NCI-H446 (cell line): ENCODE measurements around the gene ATRX.
A peak's percentile ranks its signal among the peaks of the same experiment; 100 is the strongest.
"Not testable (repeated sequence)": the region's sequence is repeated elsewhere in the genome, so short reads cannot be mapped to it uniquely, and the experiment has no call there.

Experiments used
- DNase-seq, 2 experiments: peaks; one replicate each; lab custom pipeline; 2025; lab: John Stamatoyannopoulos, UW

Gene ATRX, protein sequence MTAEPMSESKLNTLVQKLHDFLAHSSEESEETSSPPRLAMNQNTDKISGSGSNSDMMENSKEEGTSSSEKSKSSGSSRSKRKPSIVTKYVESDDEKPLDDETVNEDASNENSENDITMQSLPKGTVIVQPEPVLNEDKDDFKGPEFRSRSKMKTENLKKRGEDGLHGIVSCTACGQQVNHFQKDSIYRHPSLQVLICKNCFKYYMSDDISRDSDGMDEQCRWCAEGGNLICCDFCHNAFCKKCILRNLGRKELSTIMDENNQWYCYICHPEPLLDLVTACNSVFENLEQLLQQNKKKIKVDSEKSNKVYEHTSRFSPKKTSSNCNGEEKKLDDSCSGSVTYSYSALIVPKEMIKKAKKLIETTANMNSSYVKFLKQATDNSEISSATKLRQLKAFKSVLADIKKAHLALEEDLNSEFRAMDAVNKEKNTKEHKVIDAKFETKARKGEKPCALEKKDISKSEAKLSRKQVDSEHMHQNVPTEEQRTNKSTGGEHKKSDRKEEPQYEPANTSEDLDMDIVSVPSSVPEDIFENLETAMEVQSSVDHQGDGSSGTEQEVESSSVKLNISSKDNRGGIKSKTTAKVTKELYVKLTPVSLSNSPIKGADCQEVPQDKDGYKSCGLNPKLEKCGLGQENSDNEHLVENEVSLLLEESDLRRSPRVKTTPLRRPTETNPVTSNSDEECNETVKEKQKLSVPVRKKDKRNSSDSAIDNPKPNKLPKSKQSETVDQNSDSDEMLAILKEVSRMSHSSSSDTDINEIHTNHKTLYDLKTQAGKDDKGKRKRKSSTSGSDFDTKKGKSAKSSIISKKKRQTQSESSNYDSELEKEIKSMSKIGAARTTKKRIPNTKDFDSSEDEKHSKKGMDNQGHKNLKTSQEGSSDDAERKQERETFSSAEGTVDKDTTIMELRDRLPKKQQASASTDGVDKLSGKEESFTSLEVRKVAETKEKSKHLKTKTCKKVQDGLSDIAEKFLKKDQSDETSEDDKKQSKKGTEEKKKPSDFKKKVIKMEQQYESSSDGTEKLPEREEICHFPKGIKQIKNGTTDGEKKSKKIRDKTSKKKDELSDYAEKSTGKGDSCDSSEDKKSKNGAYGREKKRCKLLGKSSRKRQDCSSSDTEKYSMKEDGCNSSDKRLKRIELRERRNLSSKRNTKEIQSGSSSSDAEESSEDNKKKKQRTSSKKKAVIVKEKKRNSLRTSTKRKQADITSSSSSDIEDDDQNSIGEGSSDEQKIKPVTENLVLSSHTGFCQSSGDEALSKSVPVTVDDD (N-terminal part only)

DNA sequence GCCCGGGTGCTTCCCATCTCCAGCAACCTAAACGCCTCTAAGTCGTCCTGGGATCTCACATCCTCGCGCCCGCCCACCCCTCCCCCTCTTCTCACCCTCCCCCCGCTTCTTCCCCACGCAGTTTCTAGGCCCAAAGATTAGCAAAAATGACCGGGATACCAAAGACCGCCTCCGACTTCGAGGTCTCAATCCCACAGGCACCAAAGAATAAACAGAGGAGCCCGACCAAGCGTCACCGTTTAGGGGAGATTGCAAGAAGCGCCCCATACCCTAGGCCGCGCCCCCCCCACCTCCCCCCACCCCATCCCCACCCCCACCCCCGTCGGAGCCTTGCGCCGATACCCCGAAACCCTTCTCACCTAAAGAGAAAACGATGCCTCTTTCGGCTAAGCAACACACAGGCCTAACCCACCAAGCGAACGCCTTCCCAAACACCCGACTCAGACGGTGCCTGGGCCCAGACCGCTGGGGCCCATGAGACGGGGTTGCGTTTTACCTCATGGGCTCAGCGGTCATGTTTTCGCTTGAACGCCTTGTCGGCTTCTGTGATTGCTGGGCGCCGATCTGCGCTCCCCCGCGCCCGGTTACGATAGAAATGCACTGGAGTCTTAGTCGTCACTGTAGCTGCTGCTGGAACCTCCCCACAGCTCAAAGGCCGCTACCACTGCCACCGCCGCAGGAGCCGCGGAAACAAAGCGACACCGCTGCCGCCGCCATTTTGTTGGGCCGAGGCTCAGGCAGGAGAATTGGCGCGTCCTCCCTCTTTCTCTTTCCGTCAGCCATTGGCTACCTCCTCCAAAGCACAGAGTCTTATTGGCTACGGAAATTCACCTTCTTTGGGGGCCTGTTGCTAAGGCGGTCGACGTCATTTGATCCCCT lies at the start of gene ATRX:
Gene ATRX, minus strand, starts transcription at position 731 of the 879 bp plus-strand sequence. Its CDS starts 215 bp downstream, at position 516.
- peak; percentile 72 to 89 for DNase-seq

DNA sequence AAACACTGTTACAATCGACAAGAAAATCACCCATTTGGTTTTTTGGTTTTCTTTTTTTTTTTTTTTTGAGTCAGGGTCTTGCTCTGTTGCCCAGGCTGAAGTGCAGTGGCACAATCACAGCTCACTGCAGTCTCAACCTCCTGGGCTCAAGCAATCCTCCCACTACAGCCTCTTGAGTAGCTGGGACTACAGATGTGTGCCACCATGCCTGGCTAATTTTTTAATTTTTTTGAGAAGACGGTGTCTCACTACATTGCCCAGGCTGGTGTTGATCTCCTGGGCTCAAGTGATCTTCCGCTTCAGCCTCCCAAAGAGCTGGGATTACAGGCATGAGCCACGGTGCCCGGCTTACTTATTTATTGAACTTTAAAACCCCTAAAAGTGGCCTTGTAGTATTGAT lies 45.5 kb upstream of the ATRX start:
- DNase-seq: not testable (repeated sequence)

DNA sequence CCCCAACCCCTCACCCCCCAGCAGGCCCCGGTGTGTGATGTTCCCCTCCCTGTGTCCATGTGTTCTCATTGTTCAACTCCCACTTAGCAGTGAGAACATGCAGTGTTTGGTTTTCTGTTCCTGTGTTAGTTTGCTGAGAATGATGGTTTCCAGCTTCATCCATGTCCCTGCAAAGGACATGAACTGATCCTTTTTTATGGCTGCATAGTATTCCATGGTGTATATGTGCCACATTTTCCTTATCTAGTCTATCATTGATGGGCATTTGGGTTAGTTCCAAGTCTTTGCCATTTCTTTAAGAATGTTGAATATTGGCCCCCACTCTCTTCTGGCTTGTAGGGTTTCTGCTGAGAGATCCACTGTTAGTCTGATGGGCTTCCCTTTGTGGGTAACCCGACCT lies 36.0 kb upstream of the ATRX start:
- not testable (repeated sequence) for DNase-seq

DNA sequence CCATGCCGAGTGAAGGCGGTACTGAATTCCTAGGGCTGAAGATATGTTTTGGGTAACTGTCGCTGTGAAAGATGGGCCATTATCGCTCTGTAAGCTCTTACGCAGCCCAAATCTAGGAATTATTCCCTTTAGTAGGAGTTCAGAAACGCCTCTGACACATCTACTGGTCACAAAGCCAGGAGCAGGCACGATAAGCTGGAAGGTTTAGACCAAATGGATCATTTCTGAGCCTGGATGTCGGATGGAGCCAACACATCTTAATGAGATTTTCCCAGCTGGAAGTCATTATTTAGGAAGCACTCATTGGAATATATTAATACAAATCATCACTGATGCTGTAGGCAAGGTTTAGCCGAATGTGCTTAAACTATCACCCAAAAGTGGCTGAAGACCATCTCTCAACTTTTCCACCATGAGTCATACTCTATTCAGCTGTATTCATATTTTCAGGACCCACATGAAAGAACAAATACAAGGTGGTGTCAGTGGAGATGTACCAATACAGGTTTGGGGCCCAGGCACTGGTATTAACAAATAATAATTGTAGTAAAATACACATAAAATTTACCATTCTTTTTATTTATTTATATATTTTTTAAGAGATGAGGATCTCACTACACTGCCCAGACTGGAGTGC lies 34.2 kb upstream of the ATRX start:
- DNase-seq: no peak

DNA sequence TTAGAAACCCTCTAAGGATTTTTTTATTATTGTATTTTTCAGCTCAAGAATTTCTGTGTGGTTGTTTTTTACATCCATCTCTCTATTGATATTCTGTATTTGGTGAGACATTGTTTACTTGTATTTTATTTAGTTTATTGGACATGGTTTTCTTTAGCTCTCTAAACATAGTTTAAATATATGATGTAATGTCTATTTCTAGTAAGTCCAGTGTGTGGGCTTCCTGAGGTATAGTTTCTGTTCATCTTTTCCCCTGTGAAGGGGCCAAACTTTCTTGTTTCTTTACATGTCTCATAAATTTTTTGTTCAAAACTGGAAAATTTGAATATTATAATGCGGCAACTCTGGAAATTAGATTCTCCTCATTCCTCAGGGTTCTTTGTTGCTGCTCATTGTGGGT lies 28.2 kb upstream of the ATRX start:
- no peak for DNase-seq

DNA sequence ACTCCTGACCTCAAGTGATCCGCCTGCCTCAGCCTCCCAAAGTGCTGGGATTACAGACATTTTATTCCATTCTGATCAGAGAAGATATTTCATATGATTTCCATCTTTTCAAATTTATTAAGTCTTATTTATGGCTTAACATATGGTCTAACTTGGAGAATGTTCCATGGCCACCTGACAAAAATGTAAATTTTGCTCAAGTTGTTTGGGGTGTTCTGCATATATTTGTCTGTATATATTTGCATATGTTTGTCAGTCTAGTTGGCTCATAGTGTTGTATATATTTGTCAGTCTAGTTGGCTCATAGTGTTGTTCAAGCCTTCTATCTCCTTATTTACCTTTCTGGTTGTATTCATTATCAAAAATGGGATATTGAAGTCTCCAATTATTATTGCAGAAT lies 16.2 kb upstream of the ATRX start:
- DNase-seq: no peak

DNA sequence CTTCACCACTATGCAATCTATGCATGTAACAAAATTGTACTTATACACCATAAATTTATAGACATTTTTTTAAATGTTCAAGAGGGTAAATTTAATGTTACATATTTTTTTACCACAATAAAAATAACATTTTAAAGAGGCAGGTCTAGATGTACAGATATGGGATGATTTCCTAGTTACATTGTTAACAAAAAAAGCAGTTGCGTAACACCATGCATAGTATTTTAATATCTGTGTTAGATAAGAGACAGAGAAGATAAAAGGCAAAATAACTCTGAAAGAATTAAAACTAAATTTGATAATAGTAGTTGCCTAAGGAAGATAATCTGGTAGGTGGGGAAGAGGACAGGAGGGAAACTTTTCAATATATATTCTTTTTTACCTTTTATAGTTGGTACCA lies 9.1 kb upstream of the ATRX start:
- no peak for DNase-seq

DNA sequence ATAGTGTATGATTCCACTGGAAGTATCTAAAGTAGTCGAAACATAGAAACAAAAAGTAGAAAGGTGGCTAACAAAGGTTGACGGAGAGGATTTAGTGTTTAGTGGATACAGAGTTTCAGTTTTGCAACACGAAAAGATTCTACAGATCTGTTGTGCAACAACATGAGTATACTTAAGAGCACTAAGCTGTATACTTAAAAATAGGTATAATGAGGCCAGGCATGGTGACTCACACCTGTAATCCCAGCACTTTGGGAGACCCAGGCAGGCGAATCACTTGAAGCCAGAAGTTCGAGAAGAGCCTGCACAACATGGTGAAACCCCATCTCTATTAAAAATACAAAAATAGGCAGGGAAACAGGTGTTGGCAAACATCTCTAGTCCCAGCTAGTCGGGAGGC lies 7.9 kb upstream of the ATRX start:
- DNase-seq: no peak

DNA sequence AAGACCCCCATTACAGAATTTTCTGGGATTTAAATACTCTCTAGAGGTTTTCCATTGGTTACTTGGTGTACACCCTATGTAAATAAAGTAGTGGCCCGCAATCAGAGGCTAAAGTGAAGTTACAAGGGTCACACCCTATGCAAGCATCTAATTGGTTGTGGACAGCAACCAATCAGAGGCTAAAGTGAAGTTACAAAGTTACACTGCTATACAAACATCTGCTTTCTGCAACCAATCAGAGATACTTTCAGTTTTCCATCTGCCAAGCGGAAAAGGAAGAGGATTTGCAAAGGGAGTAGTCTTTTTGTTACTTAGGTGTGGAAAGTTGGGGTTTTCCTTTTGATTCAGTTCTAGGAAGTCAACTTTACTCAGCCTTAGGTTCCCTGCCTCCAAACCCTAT lies 2.0 kb upstream of the ATRX start:
- no peak for DNase-seq

DNA sequence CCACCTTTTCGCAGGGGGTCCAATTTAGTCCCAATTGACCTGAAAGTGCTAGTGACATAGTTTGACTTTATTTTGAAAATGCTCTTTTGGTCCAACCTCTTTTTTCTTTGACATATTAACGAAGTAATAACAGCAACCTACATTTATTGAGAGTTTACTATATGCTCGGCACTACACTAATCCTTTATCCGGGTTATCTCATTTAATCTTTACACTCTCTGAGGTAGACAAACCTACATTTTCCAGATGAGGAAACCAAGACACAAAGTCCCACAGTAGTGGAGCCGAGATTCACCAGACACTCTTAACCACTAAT lies 307 bp upstream of the ATRX start:
- no peak for DNase-seq

DNA sequence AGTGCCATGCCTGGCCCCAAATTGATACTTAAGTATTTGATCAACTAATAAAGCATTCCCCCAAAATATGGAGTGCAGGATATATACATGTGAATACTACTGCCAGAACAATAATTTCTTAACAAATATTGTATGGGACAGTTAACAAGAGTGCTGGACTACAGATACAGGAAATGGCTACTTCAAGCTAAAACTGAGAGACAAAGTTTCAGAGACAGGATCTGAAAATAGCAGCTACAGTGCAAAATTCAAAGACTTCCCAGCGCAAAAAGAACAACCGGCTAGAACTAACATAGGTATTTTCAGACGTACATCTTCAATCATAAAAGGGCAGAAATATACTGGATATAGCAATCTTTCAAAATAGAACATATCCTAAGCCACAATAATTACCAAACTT lies 6.3 kb downstream of the ATRX start:
- no peak for DNase-seq

DNA sequence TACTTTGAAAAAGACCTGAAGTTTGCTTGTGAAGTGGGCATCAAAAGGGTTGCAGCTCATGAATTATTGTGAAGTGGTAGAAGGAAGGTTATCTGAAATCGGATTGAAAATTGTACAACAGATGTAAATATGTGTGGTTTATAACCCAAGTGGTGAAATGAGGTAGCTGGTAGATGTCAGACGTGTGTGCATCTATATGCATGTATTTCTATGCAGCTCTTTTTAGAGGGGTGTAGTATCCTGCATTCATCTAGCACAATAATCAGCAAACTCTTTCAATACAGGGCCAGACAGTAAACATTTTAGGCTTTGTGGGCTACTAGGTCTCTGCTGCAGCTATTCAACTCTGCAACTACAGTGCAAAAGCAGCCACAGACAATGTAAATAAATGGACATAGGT lies 9.4 kb downstream of the ATRX start:
- DNase-seq: no peak

DNA sequence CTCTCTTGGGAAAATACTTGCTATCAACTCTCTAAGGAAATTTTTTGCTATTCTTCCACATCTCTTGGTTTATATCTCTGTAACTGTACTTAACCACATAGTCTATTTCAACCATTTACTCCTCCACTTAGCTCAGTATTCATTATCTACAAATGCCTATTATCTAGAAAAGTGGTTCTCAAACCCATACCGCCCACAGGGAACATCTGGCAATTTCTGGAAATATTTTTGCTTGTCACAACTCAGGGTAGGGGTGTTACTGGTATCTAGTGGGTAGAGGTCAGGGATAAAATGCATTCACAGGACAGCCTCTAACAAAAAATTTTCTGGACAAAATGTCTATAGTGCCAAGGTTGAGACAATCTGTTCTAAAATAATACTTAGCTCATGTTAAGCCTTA lies 14.4 kb downstream of the ATRX start:
- DNase-seq: no peak

DNA sequence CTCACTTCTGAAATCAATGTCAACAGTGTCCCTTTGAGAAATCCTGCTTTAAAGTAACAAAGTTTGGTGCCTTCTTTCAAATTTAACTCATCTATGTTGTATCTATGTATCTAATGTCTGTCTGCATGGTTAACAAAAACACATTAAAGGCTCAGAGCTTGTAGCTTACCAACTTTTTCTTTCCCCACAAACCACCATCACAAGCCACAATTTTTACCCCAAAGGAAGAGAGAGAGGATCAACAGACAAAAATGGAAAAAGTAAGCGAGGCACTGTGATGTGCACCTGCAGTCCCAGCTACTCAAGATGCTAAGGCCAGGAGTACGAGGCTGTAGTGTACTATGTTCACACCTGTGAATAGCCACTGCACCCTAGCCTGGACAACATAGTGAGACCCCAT lies 17.2 kb downstream of the ATRX start:
- DNase-seq: no peak

DNA sequence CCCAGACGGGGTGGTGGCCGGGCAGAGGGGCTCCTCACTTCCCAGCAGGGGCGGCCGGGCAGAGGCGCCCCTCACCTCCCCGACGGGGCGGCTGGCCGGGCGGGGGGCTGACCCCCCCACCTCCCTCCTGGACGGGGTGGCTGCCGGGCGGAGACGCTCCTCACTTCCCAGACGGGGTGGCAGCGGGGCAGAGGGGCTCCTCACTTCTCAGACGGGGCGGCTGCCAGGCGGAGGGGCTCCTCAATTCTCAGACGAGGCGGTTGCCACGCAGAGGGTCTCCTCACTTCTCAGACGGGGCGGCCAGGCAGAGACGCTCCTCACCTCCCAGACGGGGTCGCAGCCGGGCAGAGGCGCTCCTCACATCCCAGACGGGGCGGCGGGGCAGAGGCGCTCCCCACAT lies 19.8 kb downstream of the ATRX start:
- DNase-seq: not testable (repeated sequence)

DNA sequence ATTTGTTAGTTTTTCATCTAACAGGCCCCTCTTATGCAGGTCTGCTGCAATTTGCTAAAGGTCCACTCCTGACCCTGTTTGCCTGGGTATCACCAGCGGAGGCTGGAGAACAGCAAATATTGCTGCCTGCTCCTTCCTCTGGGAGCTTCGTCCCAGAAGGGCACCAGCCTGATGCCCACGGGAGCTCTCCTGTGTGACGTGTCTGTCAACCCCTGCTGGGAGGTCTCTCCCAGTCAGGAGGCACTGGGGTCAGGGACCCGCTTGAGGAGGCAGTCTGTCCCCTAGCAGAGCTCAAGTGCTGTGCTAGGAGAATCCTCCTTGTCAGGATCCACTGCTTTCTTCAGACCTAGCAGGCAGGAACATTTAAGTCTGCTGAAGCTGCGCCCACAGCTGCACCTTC lies 30.5 kb downstream of the ATRX start:
- DNase-seq: no peak

DNA sequence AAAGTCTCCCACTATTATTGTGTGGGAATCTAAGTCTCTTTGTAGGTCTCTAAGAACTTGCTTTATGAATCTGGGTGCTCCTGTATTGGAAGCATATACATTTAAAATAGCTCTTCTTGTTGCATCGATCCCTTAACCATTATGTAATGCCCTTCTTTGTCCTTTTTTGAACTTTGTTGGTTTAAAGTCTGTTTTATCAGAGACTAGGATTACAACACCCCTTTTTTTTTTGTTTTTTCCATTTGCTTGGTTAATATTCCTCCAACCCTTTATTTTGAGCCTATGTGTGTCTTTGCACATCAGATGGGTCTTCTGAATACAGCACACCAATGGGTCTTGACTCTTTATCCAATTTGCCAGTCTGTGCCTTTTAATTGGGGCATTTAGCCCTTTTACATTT lies 32.1 kb downstream of the ATRX start:
- DNase-seq: not testable (repeated sequence)

DNA sequence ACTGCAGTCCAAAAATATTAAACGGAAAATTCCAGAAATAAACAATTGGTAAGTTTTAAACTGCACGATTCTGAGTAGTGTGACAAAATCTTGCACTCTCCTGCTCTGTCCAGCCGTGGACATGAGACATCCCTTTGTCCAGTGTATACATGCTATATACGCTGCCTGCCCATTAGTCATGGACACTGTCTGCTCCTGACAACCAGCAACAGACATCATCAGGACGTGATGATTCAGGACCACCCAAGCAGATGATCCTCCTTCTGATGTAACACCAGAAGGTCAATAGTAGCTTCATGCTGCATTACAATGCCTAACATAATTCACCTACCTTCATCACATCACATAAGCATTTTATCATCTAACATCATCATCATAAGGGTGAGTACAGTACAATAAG lies 36.3 kb downstream of the ATRX start:
- no peak for DNase-seq

DNA sequence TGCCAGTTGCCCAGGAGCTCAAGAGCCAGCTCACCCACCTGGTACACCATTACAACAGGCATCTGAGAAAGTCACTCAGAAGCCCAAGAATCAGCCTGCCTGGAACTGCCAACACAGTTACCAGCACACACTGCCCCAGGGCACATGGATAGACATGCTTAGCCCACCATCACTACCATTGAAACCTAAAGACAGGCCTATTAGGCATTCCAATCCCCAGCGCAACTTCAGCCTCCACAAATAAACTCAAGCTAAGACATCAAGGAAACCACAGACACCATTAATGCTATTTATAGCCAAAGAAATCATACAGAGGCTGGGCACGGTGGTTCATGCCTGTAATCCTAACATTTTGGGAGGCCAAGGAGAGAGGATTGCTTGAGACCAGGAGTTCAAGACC lies 42.3 kb downstream of the ATRX start:
- no peak for DNase-seq

DNA sequence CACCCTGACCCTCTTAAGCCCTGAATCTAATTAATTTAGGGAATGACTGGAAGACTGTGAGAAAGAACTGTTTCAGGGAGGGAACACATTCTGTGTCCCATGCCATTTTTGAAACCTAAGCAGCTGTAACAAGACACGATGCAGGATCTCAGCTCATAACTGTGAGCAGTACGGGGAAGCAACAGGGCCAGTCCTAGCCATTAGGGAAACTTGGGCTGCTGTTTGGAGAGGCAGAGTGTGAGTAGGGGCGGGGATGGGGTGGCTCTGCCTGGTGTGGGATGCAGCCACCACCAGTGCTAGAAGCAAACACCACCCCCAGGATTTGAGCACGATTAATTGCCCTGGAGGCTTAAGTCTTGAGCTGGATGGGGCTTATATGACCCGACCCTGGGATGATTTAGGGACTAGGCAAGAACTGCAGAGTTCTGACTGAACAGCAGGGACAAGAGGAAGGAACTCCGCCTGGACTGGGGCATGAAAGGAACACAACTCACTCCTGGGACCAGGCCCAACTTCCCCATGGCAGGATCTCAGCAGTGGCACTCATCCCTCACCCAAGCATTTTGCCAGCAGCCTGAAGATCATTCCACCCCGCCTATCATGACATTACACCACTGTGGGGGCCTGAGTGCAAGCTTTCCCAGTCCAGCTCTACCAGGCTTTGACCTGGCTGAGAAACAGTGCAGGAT lies 43.1 kb downstream of the ATRX start:
- DNase-seq: no peak
